GM12864 (cell line): Measurements from ENCODE around the gene ACAP2.
A peak's percentile ranks its signal among the peaks of the same experiment; 100 is the strongest.

ENCODE experiments used
- DNase-seq: peaks from one replicate; pipeline ENCODE4 v3.0.0-alpha.2; 2011; ENCODE audit warnings: low read depth
- H3K4me3 ChIP-seq: 2 replicates; pipeline ENCODE4 v1.5.1; 2011; ENCODE audit warnings: mild to moderate bottlenecking, low read depth, low read length, control low read depth
- CTCF ChIP-seq: IDR thresholded peaks from 2 replicates; pipeline ENCODE4 v1.5.1; 2011; ENCODE audit warnings: low read depth, mild to moderate bottlenecking, moderate library complexity, low read length, control low read depth, inconsistent platforms; ENCODE audit errors: missing control alignments

The ACAP2 gene

DNA sequence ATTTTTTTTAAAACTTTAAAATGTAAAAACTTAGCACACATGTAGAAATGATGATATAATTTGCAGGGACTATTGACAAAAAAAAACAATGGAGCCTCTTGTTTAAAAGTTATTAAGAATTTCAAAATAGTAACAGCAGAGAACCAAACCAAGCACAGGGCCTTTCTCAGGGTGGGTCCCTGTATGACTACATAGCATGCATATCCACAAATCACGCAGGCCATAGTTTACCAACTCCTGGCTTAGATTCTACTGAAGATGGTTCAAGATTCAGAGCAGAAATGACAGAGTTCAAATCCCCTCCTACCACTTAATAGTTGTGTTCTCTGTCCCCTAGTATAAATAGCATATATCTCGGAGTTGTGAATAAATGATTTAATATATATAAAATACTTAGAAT, 19.0 kb downstream of the ACAP2 start:
- no peak overlapping the region for H3K4me3 ChIP-seq
- no peak for DNase-seq
- no peak for TF ChIP-seq CTCF

DNA sequence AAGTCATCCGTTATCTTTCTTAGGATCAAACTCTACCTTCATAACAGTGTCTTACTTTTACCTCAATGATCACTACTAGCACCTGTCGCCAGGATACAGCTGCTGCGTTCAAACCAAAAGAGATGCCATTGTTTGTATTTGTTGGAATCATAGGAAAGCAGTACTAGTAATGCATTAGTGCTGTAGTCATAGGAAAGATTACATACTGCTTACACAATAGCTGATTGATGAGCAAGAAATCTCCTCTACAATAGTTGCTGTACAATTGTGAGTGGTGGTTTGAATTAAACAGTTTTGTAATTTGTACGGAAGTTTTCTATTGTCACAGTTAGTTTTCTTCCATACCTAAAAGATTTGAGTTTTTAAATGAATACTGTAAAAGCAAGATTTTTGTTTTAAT, 21.4 kb downstream of the ACAP2 start:
- TF ChIP-seq CTCF: no peak
- no peak for DNase-seq
- no peak overlapping the region for H3K4me3 ChIP-seq

GRCh38 chr3:195416795-195417194, 26.0 kb downstream of the ACAP2 start:
- DNase-seq: no peak
- no peak for TF ChIP-seq CTCF
- H3K4me3 ChIP-seq: no peak overlapping the region

GRCh38 chr3:195411836-195412235, 31.0 kb downstream of the ACAP2 start:
- no peak overlapping the region for H3K4me3 ChIP-seq
- no peak for TF ChIP-seq CTCF
- DNase-seq: no peak

DNA sequence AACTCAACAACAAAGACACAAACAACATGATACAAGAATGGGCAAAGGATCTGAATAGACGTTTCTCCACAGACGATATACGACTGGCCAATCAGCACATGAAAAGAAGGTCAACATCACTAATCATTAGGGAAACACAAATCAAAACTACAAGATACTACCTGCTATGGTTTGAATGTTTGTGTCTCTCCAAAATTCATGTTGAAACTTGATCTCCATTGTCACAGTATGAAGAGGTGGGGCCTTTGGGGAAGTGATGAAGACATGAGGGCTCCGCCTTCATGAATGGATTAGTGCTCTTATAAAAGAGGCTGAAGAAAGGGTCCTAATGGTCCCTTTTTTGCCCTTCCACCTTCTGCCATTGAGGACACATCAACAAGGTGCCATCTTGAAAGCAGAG, 32.3 kb downstream of the ACAP2 start:
- no peak for DNase-seq

DNA sequence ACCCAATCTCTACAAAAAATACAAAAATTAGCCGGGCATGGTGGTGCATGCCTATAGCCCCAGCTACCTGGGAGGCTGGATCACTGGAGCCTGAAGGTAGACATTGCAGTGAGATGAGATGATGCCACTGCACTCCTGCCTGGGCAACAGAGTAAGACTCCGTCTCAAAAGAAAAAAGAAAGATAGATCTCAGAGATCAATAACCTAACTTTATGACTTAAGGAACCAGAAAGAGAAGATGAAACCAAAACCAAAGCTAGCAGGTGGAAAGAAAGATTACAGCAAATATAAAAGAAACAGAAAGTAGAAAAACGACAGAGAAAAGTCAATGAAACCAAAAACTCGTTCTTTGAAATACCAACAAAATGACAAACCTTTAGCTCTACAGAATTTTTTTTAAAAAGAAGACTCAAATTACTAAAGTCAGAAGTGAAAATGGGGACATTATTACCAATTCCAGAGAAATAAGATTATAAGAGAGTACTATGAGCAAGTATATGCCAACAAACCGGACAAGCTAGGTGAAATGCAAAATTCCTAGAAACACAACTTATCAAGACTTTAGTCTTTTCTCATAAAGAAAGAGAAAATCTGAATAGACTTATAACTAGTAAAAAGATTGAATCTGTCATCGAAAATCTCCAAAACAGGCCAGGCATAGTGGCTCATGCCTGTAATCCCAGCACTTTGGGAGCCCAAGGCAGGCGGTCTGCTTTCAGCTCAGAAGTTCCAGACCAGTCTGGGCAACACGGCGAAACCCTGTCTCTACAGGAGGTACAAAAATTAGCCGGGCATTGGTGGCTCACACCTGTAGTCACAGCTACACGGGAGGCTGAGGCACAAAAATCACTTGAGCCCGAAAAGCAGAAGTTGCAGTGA, 35.0 kb downstream of the ACAP2 start:
- peak overlapping the region; percentile 13; the same call in 1 of the 2 replicates for H3K4me3 ChIP-seq
- TF ChIP-seq CTCF: no peak
- no peak for DNase-seq

More for the DNA sequence above, 32.3 kb downstream of the ACAP2 start:
- no peak overlapping the region for H3K4me3 ChIP-seq
- TF ChIP-seq CTCF: no peak

GRCh38 chr3:195405651-195406050, 37.2 kb downstream of the ACAP2 start:
- H3K4me3 ChIP-seq: no peak overlapping the region
- DNase-seq: no peak
- TF ChIP-seq CTCF: no peak
